Stromal cell of bone marrow (primary cell): Measurements from ENCODE around the gene HDX.
"Not testable (repeated sequence)": the region's sequence is repeated elsewhere in the genome, so short reads cannot be mapped to it uniquely, and the experiment has no call there.

ENCODE experiments used
- DNase-seq: peaks from one replicate; pipeline ENCODE4 v3.0.0-alpha.2; 2012; ENCODE audit warnings: low read depth

The HDX gene, protein sequence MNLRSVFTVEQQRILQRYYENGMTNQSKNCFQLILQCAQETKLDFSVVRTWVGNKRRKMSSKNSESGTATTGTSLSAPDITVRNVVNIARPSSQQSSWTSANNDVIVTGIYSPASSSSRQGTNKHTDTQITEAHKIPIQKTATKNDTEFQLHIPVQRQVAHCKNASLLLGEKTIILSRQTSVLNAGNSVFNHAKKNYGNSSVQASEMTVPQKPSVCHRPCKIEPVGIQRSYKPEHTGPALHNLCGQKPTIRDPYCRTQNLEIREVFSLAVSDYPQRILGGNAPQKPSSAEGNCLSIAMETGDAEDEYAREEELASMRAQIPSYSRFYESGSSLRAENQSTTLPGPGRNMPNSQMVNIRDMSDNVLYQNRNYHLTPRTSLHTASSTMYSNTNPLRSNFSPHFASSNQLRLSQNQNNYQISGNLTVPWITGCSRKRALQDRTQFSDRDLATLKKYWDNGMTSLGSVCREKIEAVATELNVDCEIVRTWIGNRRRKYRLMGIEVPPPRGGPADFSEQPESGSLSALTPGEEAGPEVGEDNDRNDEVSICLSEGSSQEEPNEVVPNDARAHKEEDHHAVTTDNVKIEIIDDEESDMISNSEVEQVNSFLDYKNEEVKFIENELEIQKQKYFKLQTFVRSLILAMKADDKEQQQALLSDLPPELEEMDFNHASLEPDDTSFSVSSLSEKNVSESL

DNA sequence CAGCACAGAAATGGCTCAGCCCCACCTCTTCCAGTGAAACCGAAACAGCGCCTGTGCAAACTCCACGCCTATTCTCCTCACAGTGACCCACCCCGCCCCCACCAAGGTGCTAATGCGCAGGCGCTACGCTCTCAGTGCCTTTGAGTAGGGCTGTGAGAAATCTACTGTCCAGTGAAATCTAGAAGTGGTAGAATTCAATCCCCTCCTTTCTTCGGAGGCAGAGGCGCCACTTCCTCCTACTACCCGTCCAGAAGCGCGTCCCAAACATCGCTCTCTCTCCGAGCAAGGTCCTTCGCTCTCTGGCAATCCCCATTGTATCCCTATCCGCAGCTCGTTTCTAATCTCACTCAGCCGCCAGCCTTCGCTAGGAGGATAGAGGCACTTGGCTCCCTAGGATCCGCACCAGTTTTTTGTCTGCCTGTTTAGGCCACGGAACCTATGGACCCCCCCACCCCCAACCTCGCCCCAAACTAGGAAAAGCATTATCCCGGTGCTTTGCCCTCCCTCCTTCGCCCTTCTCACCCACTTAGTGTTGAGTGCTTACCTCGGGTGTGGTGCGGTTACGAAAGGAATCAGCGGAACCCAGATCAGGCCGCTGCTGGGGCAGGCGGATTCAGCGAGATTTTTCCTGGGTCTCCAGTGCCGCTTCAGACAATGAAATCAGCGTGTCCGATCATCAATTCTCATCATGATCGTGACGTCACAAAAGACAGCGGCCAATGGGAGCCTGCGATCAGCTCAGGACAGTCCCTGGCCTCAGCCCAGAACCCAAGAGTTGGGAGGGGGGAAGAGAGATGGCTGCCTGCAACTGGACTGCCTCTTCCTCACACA lies at the start of gene HDX:
Gene HDX (minus strand): TSS at position 656 of the 831 bp plus-strand sequence. CDS start 27,056 bp downstream, outside the sequence.
- DNase-seq, result peak; percentile 79

DNA sequence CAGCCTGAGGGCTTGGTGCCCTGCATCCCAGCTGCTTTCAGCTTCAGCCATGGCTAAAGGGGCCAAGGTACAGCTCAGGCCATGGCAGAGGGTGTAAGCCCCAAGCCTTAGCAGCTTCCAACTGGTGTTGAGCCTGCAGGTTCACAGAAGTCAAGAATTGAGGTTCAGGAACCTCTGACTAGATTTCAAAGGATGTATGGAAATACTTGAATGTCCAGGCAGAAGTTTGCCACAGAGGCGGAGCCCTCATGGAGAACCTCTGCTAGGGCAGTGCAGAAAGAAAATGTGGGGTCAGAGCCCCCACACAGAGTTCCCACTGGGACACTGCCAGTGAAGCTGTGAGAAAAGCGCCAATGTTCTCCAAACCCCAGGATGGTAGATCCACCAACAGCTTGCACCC lies 39.1 kb upstream of the HDX start:
- DNase-seq, result not testable (repeated sequence)

DNA sequence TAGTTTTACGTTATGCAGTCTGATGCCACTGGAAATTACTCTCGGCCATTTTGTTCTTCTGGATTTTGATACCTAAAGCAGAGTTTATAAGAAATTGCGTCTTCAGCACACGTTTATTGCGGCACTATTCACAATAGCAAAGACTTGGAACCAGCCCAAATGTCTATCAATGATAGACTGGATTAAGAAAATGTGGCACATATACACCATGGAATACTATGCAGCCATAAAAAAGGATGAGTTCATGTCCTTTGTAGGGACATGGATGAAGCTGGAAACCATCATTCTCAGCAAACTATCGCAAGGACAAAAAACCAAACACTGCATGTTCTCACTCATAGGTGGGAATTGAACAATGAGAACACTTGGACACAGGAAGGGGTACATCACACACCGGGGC lies 35.4 kb upstream of the HDX start:
- not testable (repeated sequence) for DNase-seq

GRCh38 chrX:84488426-84488825 lies 13.8 kb downstream of the HDX start:
- no peak for DNase-seq

- DNase-seq, result no peak
These were observed 14.6 kb downstream of the HDX start for GRCh38 chrX:84487365-84488353.

GRCh38 chrX:84479086-84479485 lies 23.2 kb downstream of the HDX start:
- no peak for DNase-seq

- no peak for DNase-seq
These were observed 25.1 kb downstream of the HDX start for GRCh38 chrX:84477114-84477513.

GRCh38 chrX:84475596-84475995 lies 26.7 kb downstream of the HDX start:
- DNase-seq, result no peak

DNA sequence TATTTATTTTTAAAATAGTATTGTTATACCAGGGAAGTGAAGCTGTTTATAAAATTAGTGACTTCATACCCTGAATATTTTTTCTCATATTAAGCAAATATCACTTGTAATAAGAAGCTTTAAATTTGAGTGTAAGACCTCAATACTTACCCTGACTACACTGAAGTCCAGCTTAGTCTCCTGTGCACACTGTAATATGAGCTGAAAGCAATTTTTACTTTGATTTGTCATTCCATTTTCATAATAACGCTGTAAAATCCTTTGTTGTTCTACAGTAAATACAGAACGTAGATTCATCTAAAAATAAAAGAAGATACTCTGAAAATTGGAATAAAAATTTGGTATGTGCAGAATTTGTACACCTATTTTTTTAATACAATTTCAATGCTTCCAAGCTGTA lies 27.2 kb downstream of the HDX start:
- no peak for DNase-seq

DNA sequence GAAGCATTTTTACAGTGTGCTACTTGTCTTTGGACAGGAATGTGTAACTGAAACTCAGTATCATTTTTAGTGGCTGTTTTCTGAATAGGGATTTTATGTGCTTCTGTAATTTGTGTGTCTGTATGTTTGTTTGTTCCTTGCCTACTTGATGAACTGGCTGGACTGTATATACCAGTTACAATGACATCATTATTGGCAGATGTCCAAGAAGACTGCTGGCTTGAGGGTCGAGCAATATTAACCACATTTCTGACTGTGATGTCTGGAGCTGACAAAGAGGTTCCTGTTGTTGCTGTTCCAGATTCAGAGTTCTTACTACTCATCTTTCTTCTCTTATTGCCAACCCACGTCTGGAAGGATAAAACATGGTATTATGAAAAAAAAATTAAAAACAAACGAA lies 33.0 kb downstream of the HDX start:
- DNase-seq, result no peak

GRCh38 chrX:84467898-84468297 lies 34.4 kb downstream of the HDX start:
- DNase-seq, result no peak

DNA sequence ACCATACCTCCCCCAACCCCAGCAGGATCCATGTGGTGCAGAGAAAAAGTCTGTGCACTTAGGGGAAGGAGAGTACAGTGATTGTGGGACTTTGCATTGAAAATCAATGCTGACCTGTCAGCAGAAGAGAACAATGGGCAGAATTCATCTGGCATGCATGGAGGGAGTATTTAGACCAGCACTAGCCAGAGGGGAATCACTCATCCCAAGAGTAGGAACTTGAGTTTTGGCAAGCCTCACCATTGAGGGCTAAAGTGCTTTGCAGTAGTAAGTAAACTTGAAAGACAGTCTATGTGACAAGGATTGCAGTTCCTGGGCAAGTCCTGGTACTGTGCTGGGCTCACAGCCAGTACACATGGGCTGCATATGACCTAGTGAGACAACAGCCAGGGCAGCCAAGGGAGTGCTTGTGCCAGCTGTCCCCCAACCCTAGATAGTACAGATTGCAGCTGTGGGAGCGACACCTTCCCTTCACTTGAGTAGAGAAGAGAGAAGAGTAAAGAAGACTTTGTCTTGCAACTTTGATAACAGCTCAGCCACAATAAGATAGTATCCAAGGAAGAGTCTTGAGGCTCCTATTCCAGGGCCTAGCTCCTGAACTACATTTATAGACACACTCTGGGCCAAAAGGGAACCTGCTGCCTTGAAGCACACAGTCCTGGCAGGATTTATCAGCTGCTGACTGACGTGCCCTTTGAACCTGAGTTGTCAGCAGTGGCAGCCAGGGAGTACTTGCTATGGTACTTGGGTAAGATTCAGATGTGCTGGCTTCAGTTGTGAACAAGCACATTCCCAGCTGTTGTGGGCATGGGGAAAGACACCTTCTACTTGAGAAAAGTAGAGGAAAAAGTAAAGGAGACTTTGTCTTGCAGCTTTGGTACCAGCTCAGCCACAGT lies 48.7 kb downstream of the HDX start:
- DNase-seq, result no peak

- no peak for DNase-seq
These were observed 61.1 kb downstream of the HDX start for GRCh38 chrX:84441143-84441542.

GRCh38 chrX:84415140-84415539 lies 87.1 kb downstream of the HDX start:
- DNase-seq, result no peak

- no peak for DNase-seq
These were observed 138.6 kb downstream of the HDX start for GRCh38 chrX:84363663-84364062.

DNA sequence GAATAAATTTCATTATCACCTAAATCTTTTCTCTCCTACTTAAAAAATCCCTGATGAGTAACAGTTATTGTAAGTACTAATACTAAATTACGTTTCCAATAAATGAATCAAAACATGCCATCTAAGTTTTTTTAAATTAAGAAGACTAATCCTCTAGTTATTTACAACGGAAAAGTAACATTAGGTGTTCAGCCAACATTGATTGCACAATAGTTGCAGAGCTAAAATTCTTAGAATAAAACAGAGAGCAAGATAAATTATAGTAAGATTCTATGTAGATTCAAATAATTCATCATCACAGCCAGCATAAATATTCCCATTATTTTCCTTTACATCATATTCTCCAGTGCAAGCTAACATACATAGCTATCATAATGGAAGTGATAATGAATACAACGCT lies 139.2 kb downstream of the HDX start:
- DNase-seq, result no peak

DNA sequence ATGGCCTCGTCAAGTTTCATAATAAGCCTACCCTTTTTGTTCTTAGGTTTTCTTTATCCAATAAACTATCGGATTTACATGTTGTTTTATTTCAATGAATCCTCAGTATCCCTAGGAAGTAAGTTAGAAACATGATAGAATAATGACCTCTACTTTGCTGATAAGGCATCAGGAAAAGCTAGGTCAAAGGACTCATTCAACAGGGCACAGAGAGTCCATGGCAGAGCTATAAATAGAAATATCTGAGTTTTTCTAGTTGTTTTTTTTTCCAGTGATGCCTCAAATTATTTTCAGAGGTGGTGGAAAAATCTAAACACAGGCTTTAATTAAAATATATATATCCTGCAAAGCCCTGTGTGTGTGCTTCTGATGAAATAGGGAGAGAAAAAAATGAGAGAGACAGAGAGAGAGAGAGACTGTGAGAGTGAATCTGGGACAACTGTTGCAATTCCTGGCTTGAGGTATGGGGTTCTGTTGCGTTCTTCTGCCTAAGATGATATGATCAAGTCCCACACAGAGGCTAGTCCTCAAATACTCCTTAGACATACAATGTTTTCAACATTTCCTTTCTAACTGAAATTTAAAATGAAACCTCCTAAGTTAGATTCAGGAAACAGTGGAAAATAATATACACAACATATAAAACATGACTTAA lies 139.9 kb downstream of the HDX start:
- no peak for DNase-seq

GRCh38 chrX:84358271-84358670 lies 144.0 kb downstream of the HDX start:
- no peak for DNase-seq

GRCh38 chrX:84357296-84357695 lies 145.0 kb downstream of the HDX start:
- DNase-seq, result no peak

DNA sequence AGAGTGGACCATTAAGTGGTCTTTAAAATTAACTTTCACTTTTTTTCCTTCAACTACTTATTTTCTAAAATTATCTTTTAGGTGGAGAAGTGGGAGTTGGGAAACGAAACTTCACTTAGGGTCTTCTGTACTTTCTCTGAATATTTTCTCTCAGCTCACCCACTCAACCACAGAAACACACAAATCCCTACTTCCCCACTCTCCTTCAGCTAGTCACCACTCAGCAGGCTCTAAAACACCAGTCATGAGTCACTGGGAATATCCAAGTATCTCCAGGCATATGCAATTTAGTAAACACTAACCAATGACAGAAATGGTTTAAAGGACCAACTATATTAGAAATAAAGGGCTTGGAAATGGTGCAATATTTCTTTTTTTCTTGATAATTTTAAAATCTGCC lies 161.3 kb downstream of the HDX start:
- no peak for DNase-seq
